Transverse colon (tissue), 4 donors: ENCODE data around the gene ADNP. TPM values are rescaled to one million over a fixed set of nuclear protein-coding genes. Genes with fewer than 3 reads are reported as not detected.

Experiments used
- DNase-seq: peaks from one replicate; pipeline ENCODE4 v3.0.0-alpha.2; 2019
- H3K27ac ChIP-seq, 4 donors: fragments of 200-600 bp; sonication (generic); 2 replicates each; pipeline ENCODE4 v1.5.1; 2016 to 2018; ENCODE audit warnings: inconsistent platforms in 4 of 4
- H3K27me3 ChIP-seq: fragments of 200-600 bp; sonication (generic); 2 replicates; pipeline ENCODE4 v1.5.1; 2017; ENCODE audit warnings: inconsistent platforms
- H3K36me3 ChIP-seq, 4 donors: fragments of 200-600 bp; sonication (generic); 2 replicates each; pipeline ENCODE4 v1.5.1; 2017 to 2019; ENCODE audit warnings: inconsistent platforms in 4 of 4
- H3K4me1 ChIP-seq, 4 donors: fragments of 200-600 bp; sonication (generic); 2 replicates each; pipeline ENCODE4 v1.5.1; 2017 to 2020; ENCODE audit warnings: inconsistent platforms in 4 of 4
- H3K4me3 ChIP-seq, 4 donors: fragments of 200-600 bp; sonication (generic); 1 replicate in 1 of 4; 2 replicates in 3 of 4; pipeline versions ENCODE4 v1.5.1 to v1.6.1; 2017 to 2019; ENCODE audit warnings: inconsistent platforms in 4 of 4
- H3K9me3 ChIP-seq, 2 donors: fragments of 200-600 bp; sonication (generic); 2 replicates each; pipeline ENCODE4 v1.5.1; 2017 to 2019; ENCODE audit warnings: inconsistent platforms in 2 of 2
- EP300 ChIP-seq: sonication (generic); formaldehyde crosslinking; IDR thresholded peaks from one replicate; pipeline ENCODE4 v1.6.1; 2017; ENCODE audit warnings: antibody characterized with exemption, low read depth
- POLR2A ChIP-seq: fragments of 450-650 bp; IDR thresholded peaks from one replicate; pipeline ENCODE4 v1.6.1; 2016; ENCODE audit warnings: antibody characterized with exemption, mild to moderate bottlenecking, moderate library complexity
- POLR2AphosphoS5 ChIP-seq, 3 donors: sonication (generic); formaldehyde crosslinking; IDR thresholded peaks; one replicate each; pipeline ENCODE4 v1.6.1; 2016; ENCODE audit warnings: antibody characterized with exemption in 3 of 3
- WGBS, 2 donors: methylation state at CpG; one replicate each; pipeline ENCODE4 v1.1.5; 2018; ENCODE audit warnings: low coverage in 1 of 2; 5-methylcytosine and 5-hydroxymethylcytosine counted together
- in situ Hi-C, 4 donors: fragments of 200-750 bp; cut with MboI; loops; one replicate each; pipeline versions ENCODE4 v1.15.0 to v1.15.1; 2017; ENCODE audit warnings: low sequenced_read_pairs in 3 of 4, low pct_ligation_motif_present in 1 of 4, low pct_unique_long_range_greater_than_20kb in 1 of 4
- intact Hi-C: fragments of 100-400 bp; cut with DNase I; formaldehyde crosslinking; loops from one replicate; pipeline ENCODE4 v1.15.1; 2023; ENCODE audit warnings: low total_unique reads
- total RNA-seq, 4 donors: library from RNA; depleted of rRNA; stranded (reverse); fragments of >200 nt; gene quantifications; one replicate each; pipeline ENCODE4 v1.1.0, GENCODE V29; 2016
- TF ChIP-seq, protein P1 (sequence below), 5 experiments: fragments of 200-600 bp in 3 of 5; fragments of 450-650 bp in 2 of 5; sonication (generic) in 3 of 5; IDR thresholded peaks; 1 replicate in 2 of 5; 2 replicates in 3 of 5; pipeline ENCODE4 v1.5.1; 2016 to 2017; ENCODE audit warnings: antibody characterized with exemption in 5 of 5, inconsistent platforms in 3 of 5, mild to moderate bottlenecking in 2 of 5, moderate library complexity in 1 of 5

ADNP gene
- total RNA-seq, 4 donors from 2014 or later = 34.8 to 65.7 (median 42.5) TPM

DNA sequence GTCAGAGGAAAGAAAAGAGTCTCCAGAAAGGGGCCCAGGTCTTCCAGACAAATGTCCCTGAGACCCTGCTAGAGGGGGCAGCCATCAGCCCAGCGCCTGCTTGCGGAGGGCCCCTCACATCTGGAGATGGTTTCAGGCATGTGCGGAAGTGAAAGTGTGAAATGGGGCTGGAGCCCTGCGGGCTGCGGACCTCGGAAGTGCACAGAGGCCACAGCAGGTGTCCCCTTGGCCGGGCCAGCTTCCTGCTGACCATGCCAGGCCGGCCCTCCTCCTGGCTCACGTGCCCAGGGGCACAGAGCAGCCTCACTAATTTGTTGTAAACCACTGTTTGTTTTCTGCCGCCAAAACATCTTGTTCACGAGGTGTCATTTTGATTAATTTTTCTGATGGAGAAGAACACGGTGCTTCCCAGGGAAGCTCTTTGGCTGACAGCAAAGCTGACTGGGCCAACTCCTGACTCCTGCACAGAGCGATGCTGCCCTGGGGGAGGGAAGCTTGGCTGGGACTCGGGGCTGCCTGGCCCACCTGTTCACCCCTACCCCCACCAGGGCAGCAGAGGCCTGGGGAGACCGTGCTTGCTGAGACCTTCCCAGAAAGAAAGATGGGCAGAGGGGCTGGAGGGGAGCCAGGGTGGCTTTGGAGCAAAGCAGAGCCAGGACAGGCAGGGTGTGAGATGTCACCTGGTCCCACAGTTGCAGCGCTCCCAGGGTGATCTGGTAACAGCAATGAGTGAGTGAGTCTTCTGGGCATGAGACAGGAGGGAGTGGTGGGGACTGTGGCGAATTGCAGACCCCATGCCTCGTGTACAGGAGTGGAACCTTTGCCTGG lies 82.2 kb downstream of the ADNP start:
- Histone ChIP-seq H3K4me3 (no peak overlapping the region), H3K9me3 (no peaks in the 10 kb centered on the region), H3K4me1 (peaks cover 0 to 13% (median 11%) of the 10 kb centered on the region in 4 donors), H3K36me3 (no peaks in the 10 kb centered on the region), H3K27me3 (no peaks in the 10 kb centered on the region), H3K27ac (no peak overlapping the region)
- intact Hi-C loops (no loop called here), in situ Hi-C loops (no loop called here)
- 65 to 76% methylated on average over 3 to 18 of the region's 18 CpGs for WGBS, 2 donors
- TF ChIP-seq EP300 (no peak), POLR2A (no peak), POLR2AphosphoS5 (IDR thresholded peaks at IDR 0.05) (no peak)
- TF ChIP-seq, protein P1, sequence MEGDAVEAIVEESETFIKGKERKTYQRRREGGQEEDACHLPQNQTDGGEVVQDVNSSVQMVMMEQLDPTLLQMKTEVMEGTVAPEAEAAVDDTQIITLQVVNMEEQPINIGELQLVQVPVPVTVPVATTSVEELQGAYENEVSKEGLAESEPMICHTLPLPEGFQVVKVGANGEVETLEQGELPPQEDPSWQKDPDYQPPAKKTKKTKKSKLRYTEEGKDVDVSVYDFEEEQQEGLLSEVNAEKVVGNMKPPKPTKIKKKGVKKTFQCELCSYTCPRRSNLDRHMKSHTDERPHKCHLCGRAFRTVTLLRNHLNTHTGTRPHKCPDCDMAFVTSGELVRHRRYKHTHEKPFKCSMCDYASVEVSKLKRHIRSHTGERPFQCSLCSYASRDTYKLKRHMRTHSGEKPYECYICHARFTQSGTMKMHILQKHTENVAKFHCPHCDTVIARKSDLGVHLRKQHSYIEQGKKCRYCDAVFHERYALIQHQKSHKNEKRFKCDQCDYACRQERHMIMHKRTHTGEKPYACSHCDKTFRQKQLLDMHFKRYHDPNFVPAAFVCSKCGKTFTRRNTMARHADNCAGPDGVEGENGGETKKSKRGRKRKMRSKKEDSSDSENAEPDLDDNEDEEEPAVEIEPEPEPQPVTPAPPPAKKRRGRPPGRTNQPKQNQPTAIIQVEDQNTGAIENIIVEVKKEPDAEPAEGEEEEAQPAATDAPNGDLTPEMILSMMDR (IDR thresholded peaks at IDR 0.05) = no peak
- DNase-seq = peak; percentile 39

DNA sequence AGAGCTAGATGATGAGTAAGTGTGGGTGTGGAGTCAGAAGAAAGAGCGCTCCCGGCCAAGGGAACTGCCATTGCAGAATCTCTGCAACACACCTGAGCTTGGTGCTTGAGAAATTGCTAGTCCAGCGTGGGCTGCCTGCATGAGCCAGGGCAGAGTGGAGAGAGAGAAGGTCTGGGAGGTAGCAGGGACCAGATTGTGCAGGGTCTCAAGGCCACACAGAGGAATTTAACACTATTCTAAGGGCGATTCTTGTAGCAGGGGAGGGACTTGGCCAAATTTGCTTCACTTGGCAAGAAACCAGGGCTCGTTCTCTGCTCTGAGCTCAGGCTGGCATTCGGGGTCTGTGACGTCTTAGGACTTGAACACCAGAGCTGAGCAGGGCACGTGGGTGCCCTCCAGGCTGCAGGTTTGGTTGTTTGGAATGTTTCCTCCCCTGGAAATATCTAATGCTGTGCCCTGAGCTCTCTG lies 82.9 kb downstream of the ADNP start:
- intact Hi-C loops = no loop called here
- peak; percentile 19 for DNase-seq
- WGBS, 2 donors = 52 to 63% methylated on average over 2 to 8 of the region's 8 CpGs

DNA sequence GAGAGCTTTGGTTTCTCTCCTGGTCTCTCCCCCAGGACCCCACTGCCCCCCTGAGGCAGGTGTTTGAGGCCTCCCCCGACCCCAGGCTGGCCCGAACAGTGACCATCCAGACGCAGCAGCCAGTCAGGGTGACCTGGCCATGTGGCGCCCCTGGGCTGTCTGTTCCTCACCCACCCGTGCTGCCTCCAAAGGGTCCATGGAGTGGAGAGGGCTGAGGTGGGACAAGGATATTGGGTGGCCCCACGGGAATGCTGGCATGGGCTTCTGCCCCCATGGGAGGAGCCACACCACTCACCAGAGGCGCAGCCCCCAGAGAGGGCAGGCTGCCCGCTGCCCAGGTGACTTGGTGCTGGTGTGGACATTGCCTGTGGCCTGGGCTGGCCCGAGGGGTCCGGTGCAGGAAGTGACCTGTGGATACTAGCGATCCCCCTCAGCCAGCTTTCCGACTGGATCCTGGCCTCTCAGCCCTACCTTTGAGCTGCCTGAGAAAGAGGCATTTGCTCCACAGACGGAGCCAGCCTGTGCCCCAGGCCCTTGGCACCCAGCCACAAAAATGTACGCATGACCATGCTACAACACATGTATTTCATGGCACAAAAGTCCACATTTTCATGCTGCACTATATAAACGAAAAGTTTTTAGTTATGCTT lies 85.5 kb downstream of the ADNP start:
- Histone ChIP-seq H3K4me3 (no peak overlapping the region), H3K9me3 (no peaks in the 10 kb centered on the region), H3K4me1 (peaks cover 0 to 13% (median 11%) of the 10 kb centered on the region in 4 donors), H3K27ac (no peak overlapping the region), H3K36me3 (no peaks in the 10 kb centered on the region), H3K27me3 (no peaks in the 10 kb centered on the region)
- in situ Hi-C loops = no loop called here
- 90 to 100% methylated on average over 1 to 15 of the region's 15 CpGs for WGBS, 2 donors
- TF ChIP-seq POLR2AphosphoS5 (IDR thresholded peaks at IDR 0.05) (no peak), EP300 (no peak), POLR2A (no peak)
- TF ChIP-seq, protein P1 (IDR thresholded peaks at IDR 0.05) = no peak
- intact Hi-C loops = no loop called here
- no peak for DNase-seq

More for the DNA sequence above, 82.9 kb downstream of the ADNP start:
- H3K9me3 ChIP-seq = no peaks in the 10 kb centered on the region
- no peak for TF ChIP-seq POLR2A
- no peak for TF ChIP-seq POLR2AphosphoS5 (IDR thresholded peaks at IDR 0.05)
- TF ChIP-seq, protein P1 (IDR thresholded peaks at IDR 0.05) = no peak
- no peak for TF ChIP-seq EP300
- no peak overlapping the region for H3K27ac ChIP-seq
- in situ Hi-C loops = no loop called here
- H3K36me3 ChIP-seq = no peaks in the 10 kb centered on the region
- H3K27me3 ChIP-seq = no peaks in the 10 kb centered on the region
- H3K4me3 ChIP-seq = no peak overlapping the region
- peaks cover 0 to 13% (median 11%) of the 10 kb centered on the region in 4 donors for H3K4me1 ChIP-seq

DNA sequence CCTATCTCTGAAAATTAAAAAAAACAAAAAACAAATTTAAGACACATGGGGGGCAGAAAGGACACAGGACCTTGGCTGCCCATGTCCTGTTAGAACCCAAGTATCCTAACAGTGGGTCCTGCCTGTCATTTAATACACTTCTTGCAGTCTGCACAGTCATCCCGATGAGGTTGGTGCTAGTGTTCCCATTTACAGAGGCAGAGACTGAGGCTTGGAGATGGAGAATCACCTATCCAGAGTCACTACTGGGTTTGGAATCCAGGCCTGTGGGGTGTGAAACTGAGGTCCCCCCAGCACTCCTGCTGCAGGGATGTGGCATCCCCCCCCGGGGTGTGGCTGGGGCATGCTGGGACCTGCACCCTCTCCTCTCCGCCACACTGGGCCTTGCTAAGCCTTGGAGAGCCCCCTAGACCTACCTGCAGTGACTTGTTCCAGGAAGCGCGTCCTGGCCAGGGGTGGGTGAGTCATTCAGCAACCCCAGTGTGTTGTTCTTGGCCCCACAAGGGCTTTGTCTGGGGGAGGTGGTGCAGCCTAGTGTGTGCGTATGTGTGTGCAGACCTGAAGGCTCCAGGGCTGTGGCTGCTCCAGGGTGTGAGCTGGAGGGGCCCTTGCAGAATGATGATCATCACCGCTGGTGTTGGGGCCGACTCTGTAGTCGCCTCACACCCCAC lies 86.7 kb downstream of the ADNP start:
- intact Hi-C loops = no loop called here
- Histone ChIP-seq H3K4me1 (peaks cover 0 to 13% (median 11%) of the 10 kb centered on the region in 4 donors), H3K27ac (no peak overlapping the region), H3K36me3 (no peaks in the 10 kb centered on the region), H3K4me3 (no peak overlapping the region), H3K27me3 (no peaks in the 10 kb centered on the region), H3K9me3 (no peaks in the 10 kb centered on the region)
- TF ChIP-seq POLR2A (no peak), POLR2AphosphoS5 (IDR thresholded peaks at IDR 0.05) (no peak), EP300 (no peak)
- TF ChIP-seq, protein P1 (IDR thresholded peaks at IDR 0.05) = no peak
- in situ Hi-C loops = no loop called here
- 66% methylated on average over 8 of the region's 9 CpGs; no CpG with 5 or more reads in 1 of the 2 donors for WGBS, 2 donors
- DNase-seq = no peak
